GM10266 (cell line): ENCODE data around the gene MBTPS1.

Source experiments
- DNase-seq: peaks from one replicate; pipeline ENCODE4 v3.0.0; 2012; ENCODE audit errors: extremely low spot score
- TF ChIP-seq, protein P1 (sequence below): IDR thresholded peaks from 2 replicates; pipeline ENCODE4 v1.5.1; 2012; ENCODE audit warnings: mild to moderate bottlenecking, low read depth; ENCODE audit not compliant: control insufficient read depth, insufficient read depth; ENCODE audit errors: missing control alignments

The MBTPS1 gene

DNA sequence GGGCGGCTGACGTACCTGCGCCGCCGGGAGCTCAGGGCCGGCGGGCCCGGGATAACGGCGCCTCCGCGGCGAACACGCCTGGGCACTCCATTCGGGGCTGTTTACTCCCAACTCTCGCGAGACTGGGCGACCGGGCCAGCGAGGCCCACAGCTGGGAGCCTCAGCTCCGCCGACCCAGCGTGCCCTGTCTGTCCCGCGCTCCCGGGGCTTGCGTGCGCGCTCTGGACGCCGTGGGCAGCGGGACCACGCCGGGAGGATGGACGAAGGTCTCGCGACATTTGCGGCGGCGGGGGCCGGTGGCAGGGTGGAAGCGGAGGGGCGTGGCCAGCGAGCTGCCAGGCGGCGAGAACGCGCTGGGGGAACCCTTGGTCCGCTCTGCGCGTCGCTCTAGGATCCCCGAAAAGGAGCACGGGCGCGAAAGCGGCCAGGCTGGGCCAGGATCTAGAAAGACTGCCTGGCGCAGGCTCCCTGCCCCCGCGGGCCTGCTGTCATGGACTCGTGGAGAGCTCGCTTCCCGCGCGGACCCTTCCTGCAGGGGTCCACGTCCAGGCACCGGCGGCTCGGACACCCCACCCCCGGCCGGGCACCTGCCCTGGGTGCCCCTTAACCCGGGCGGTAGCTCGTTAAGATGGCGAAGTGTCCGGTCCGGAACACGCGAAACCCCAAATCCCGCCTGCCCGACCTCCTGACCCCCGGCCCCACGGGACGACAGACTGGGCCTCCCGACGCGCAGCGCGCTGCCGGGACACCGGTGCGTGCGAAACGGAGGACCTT, at the start of gene MBTPS1:
MBTPS1 (minus strand) TSS at position 223 of the 774 bp plus-strand sequence. CDS start 15,159 bp downstream, outside the sequence.
- TF ChIP-seq, protein P1, sequence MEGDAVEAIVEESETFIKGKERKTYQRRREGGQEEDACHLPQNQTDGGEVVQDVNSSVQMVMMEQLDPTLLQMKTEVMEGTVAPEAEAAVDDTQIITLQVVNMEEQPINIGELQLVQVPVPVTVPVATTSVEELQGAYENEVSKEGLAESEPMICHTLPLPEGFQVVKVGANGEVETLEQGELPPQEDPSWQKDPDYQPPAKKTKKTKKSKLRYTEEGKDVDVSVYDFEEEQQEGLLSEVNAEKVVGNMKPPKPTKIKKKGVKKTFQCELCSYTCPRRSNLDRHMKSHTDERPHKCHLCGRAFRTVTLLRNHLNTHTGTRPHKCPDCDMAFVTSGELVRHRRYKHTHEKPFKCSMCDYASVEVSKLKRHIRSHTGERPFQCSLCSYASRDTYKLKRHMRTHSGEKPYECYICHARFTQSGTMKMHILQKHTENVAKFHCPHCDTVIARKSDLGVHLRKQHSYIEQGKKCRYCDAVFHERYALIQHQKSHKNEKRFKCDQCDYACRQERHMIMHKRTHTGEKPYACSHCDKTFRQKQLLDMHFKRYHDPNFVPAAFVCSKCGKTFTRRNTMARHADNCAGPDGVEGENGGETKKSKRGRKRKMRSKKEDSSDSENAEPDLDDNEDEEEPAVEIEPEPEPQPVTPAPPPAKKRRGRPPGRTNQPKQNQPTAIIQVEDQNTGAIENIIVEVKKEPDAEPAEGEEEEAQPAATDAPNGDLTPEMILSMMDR = no peak
- DNase-seq = peak; percentile 97

DNA sequence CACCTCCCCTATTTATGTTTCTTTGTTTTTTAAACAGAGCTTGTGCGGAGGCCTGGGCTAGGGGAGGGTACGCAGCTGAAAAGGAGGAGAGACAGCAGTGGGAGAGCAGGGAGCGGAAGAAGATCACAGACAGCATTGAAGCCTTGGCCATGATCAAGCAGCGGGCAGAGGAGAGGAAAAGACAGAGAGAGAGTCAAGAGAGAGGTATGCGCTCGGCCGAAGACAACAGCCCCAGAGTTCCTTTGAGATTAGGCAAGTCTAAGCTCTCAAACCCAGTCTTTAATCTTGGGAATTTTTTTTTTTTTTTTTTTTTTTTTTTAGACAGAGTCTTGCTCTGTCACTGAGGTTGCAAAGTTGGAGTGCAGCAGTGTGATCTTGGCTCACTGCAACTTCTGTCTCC, 49.0 kb upstream of the MBTPS1 start:
- TF ChIP-seq, protein P1 = no peak
- no peak for DNase-seq

DNA sequence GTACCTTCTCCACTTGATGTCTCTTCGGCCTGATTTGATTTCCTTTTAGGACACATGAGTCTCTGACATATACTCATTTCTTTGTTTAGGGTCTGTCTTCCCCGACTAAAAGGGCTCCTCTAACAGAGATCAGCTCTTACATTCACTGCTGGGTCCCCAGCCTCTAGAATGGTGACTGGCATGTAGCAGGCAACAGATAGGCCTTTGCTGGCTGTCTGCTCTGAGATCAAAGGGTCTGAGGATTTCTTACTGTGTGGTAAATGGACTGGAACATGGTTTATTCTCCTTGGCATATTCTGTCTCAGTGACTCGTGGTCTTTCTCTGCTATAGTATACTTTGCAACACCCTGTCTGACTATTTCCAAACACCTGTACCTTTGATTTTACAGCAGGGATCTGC, 45.1 kb upstream of the MBTPS1 start:
- DNase-seq = no peak
- TF ChIP-seq, protein P1 = no peak

DNA sequence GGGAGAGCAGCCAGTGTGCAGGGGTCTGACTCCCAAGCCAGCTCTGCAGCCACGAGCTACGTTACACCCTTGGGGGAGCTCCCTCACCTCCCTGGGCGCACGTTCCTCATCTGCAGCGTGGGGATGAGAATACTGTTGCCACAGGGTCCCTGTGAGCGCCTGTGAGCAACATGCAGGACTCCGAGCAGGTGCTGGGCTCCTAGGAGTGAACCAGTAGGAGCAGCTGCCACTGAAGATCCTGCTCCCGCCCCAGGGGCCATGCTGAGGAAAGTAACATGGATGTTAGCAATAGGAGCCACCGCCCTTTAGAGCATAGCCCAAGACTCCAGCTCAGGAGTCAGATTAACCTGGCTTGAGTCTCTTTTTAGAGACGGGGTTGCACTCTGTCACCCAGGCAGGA, 44.3 kb upstream of the MBTPS1 start:
- TF ChIP-seq, protein P1 = no peak
- no peak for DNase-seq

DNA sequence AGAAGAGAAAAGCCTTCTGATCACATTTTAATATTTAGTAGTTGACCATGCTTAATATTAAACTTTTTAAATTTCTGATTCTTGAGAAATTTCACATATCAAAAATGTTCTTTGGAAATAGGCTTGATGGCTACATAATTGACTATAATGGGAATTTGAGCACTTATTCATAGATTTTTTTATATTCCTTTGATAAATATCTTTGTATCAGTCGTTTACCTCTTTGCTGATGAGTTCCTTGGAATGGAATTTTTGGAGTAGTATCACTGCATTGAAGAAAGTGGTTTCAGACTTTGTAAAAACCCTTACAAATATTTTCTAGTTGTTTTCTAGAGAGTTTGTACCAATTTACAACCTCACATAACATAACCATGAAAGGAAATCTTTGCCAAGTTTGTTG, 43.1 kb upstream of the MBTPS1 start:
- TF ChIP-seq, protein P1 = no peak
- no peak for DNase-seq

DNA sequence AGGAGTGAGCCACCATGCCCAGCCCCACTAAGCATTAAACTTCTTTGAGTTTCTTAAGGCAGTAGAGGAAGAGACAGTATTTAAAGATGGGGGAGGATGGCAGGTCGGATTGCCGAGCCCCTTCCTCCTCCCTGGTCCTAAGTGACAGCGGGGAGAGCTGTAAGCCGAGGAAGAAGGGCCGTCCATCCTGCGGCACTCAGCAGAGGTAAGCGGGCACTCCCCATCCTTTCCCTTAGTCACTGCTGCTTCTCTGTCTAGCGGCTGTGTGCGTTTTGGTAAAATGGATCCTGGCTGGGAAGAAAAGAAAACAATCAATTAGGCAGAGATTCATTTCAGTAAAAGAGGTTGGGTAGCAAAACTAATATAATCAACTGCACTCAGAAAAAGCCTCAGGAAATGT, 42.3 kb upstream of the MBTPS1 start:
- TF ChIP-seq, protein P1 = no peak
- no peak for DNase-seq

DNA sequence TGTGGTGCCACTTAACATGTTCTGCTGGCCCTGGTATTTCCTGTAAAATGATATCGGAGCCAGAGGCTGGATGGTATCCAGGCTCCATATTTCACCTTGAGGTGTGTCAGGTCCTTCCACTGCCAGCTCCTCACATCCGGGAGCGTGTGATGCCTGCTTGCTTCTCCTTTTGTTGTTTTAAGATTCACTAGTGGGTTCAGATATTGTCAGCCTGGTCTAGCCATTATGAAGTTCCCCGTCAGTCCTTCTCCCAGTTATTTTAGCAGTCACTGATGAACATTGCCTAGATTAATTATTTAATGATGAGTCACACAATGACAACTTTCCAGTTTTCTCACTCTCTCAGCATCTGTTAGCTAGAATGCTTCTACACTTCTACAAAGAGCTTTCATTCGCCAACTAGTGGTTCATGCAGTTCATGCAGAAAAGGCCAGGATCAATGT, 39.6 kb upstream of the MBTPS1 start:
- TF ChIP-seq, protein P1 = no peak
- DNase-seq = no peak
